ENCODE data around the gene STIP1. TPM values are rescaled to one million over a fixed set of nuclear protein-coding genes. Genes with fewer than 3 reads are reported as not detected.

Gene STIP1
- total RNA-seq, 1 donor from 2014 or later: 108 TPM

- Mint-ChIP-seq H3K27me3 (ENCODE audit: low read depth) (no peaks in the 10 kb centered on the region), H3K36me3 (ENCODE audit: low read depth) (peaks cover 35% of the 10 kb centered on the region), H3K27ac (ENCODE audit: unreplicated experiment) (peak overlapping the region; percentile 55), H3K4me1 (ENCODE audit: low read depth) (peaks cover 23% of the 10 kb centered on the region), H3K9me3 (ENCODE audit: low read depth) (no peaks in the 10 kb centered on the region), H3K4me3 (ENCODE audit: unreplicated experiment) (no peak overlapping the region)
- no peak for DNase-seq (ENCODE audit: low spot score)
- TF ChIP-seq, protein P1, sequence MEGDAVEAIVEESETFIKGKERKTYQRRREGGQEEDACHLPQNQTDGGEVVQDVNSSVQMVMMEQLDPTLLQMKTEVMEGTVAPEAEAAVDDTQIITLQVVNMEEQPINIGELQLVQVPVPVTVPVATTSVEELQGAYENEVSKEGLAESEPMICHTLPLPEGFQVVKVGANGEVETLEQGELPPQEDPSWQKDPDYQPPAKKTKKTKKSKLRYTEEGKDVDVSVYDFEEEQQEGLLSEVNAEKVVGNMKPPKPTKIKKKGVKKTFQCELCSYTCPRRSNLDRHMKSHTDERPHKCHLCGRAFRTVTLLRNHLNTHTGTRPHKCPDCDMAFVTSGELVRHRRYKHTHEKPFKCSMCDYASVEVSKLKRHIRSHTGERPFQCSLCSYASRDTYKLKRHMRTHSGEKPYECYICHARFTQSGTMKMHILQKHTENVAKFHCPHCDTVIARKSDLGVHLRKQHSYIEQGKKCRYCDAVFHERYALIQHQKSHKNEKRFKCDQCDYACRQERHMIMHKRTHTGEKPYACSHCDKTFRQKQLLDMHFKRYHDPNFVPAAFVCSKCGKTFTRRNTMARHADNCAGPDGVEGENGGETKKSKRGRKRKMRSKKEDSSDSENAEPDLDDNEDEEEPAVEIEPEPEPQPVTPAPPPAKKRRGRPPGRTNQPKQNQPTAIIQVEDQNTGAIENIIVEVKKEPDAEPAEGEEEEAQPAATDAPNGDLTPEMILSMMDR (IDR thresholded peaks at IDR 0.05): no peak
Measured at GRCh38 chr11:64204080-64204440, 18.1 kb downstream of the STIP1 start.

DNA sequence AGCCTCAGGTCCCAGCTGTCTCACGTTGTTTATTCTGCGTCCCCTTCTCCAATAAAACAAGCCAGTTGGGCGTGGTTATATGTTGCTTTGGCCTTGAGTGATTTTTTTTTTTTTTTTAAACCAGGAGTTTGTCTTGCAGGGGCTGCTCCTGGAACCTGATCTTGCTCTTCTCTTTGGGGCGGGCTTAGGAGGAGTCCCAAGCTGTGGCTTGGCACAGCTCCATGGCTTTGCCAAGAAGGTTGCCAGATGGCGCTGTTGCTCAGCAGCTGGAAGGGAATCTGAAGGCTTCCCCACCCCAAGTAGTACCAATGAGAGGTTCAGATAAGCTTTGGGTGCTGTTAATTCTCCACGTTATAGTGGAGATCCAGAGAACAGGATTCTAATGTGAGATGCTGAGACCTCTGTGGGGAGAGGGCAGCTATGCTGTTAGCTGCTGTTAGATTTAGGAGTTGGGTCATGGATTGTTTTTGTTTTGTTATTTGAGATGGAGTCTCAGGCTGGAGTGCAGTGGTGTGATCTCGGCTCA lies 18.6 kb downstream of the STIP1 start:
- DNase-seq (ENCODE audit: low spot score): no peak
- Mint-ChIP-seq H3K9me3 (ENCODE audit: low read depth) (no peaks in the 10 kb centered on the region), H3K27me3 (ENCODE audit: low read depth) (no peaks in the 10 kb centered on the region), H3K36me3 (ENCODE audit: low read depth) (peaks cover 35% of the 10 kb centered on the region), H3K4me3 (ENCODE audit: unreplicated experiment) (no peak overlapping the region), H3K4me1 (ENCODE audit: low read depth) (peaks cover 23% of the 10 kb centered on the region), H3K27ac (ENCODE audit: unreplicated experiment) (peak overlapping the region; percentile 55)
- TF ChIP-seq, protein P1 (IDR thresholded peaks at IDR 0.05): peak; percentile 84

- peak within 1 kb of the TSS; percentile 84 for H3K27ac Mint-ChIP-seq (ENCODE audit: unreplicated experiment)
- H3K4me3 Mint-ChIP-seq (ENCODE audit: unreplicated experiment): peak within 1 kb of the TSS; percentile 31
- H3K27me3 Mint-ChIP-seq (ENCODE audit: low read depth): no peaks in the 10 kb centered on the region
- H3K9me3 Mint-ChIP-seq (ENCODE audit: low read depth): no peaks in the 10 kb centered on the region
- no peak for DNase-seq (ENCODE audit: low spot score)
- peaks cover 26% of the 10 kb centered on the region for H3K36me3 Mint-ChIP-seq (ENCODE audit: low read depth)
- peaks cover 21% of the 10 kb centered on the region for H3K4me1 Mint-ChIP-seq (ENCODE audit: low read depth)
- TF ChIP-seq, protein P1 (IDR thresholded peaks at IDR 0.05): no peak
Measured at GRCh38 chr11:64206457-64207255, 20.7 kb downstream of the STIP1 start, which contains the start of gene FERMT3. FERMT3 (plus strand) TSS chr11:64206721; CDS start chr11:64207365, 644 bp downstream.

DNA sequence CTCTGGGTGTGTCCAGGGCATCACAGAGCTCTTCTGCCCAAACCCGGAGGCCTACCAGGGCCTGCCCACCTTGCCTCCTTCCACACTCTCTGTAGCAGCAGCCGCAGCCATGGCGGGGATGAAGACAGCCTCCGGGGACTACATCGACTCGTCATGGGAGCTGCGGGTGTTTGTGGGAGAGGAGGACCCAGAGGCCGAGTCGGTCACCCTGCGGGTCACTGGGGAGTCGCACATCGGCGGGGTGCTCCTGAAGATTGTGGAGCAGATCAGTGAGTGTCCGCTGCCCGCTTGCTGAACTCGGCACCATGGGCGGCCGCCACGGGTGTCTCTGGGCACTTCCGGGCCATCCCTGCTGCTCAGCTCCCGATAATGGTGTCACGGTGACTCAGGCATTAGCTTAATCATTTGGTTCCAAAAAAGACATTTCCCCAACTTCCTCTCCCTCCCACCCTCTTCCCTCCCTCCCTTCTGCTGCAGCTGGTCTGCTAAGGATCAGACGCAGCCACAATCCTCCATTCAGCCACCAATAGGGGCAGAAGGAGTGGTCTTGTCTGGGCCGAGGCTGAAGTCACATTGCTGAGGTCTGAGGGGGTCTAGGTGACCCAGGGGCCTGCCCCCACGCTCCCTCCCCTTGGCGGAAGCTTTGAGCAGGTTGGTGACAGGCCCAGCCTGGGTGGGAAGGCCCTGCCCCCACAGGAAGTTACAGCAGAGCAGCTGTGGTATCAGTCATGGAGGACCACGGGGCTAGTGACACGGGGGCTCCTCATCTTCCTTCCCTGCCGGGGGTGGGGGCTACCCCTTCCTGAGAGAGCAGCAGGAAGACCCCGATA lies 21.5 kb downstream of the STIP1 start:
- H3K4me1 Mint-ChIP-seq (ENCODE audit: low read depth): peaks cover 20% of the 10 kb centered on the region
- H3K36me3 Mint-ChIP-seq (ENCODE audit: low read depth): peaks cover 21% of the 10 kb centered on the region
- TF ChIP-seq, protein P1 (IDR thresholded peaks at IDR 0.05): no peak
- peak overlapping the region; percentile 84 for H3K27ac Mint-ChIP-seq (ENCODE audit: unreplicated experiment)
- H3K9me3 Mint-ChIP-seq (ENCODE audit: low read depth): no peaks in the 10 kb centered on the region
- peak overlapping the region; percentile 31 for H3K4me3 Mint-ChIP-seq (ENCODE audit: unreplicated experiment)
- no peak for DNase-seq (ENCODE audit: low spot score)
- H3K27me3 Mint-ChIP-seq (ENCODE audit: low read depth): no peaks in the 10 kb centered on the region
